Panc1 (cell line): ENCODE results near the gene ITPKC.

ENCODE experiments used
- CTCF ChIP-seq: fragments of 450-650 bp; IDR thresholded peaks from 2 replicates; pipeline ENCODE4 v1.5.1; 2017; ENCODE audit warnings: mild to moderate bottlenecking
- TCF7L2 ChIP-seq: IDR thresholded peaks from 2 replicates; pipeline ENCODE4 v1.6.1; 2011; ENCODE audit warnings: mild to moderate bottlenecking, low read depth, low read length, inconsistent platforms

GRCh38 chr19:40736661-40737060 is 19.7 kb downstream of the ITPKC start:
- TF ChIP-seq CTCF: no peak
- TF ChIP-seq TCF7L2: no peak
